HepG2 (cell line): ENCODE results near the gene AP2B1. TPM values are rescaled to one million over a fixed set of nuclear protein-coding genes. Genes with fewer than 3 reads are reported as not detected.

Source experiments
- ATAC-seq: fragments of 200-7000 bp; cut with Tn5 transposase; 3 replicates; pipeline ENCODE4 v1.9.1; 2020; ENCODE audit warnings: mild to moderate bottlenecking, moderate library complexity
- BruUV-seq: library from RNA; stranded (reverse); fragments of 400-500 nt; replicated peaks from 2 replicates; lab custom pipeline; 2021; lab: Mats Ljungman, UMichigan
- CTCF ChIA-PET: fragments of 300-600 bp; formaldehyde crosslinking; extraction: SDS; loops from one replicate; lab custom pipeline; 2021; ENCODE audit warnings: low total read pairs, inconsistent platforms, low intra/inter-chr PET ratio; lab: Yijun Ruan, JAX
- POLR2A ChIA-PET: fragments of 350-600 bp; sonication (Branson Sonifier 250); formaldehyde crosslinking; loops from one replicate; lab custom pipeline; 2020; ENCODE audit warnings: antibody characterized with exemption, inconsistent platforms; lab: Yijun Ruan, JAX
- DNase-seq: peaks from one replicate; pipeline ENCODE4 v3.0.0-alpha.2; 2015; ENCODE audit warnings: low spot score
- FAIRE-seq: peaks from 3 replicates; lab custom pipeline; 2011; peaks lifted over from hg19 to GRCh38; lab: Jason Lieb, UNC
- H2AFZ ChIP-seq: one replicate; pipeline ENCODE4 v1.6.1; 2011; ENCODE audit warnings: low read length, inconsistent platforms
- H3K27ac ChIP-seq: fragments of 300-600 bp; 3 replicates; pipeline ENCODE4 v1.8.0; 2011; ENCODE audit warnings: mixed run types, mild to moderate bottlenecking, mixed read lengths, low read length, inconsistent platforms; ENCODE audit not compliant: insufficient read depth; ENCODE audit errors: extremely low read length
- H3K27me3 ChIP-seq, 2 experiments: fragments of 200-600 bp in 1 of 2; 2 replicates in 1 of 2; 3 replicates in 1 of 2; pipeline versions ENCODE4 v1.6.0 to v1.8.0; 2011; ENCODE audit warnings: low read length in 2 of 2, mild to moderate bottlenecking in 2 of 2, moderate library complexity in 2 of 2, inconsistent platforms in 1 of 2; ENCODE audit not compliant: insufficient read depth in 2 of 2, control insufficient read depth in 1 of 2
- H3K36me3 ChIP-seq, 2 experiments: fragments of 200-600 bp in 1 of 2; replicated peaks in 1 of 2; 2 replicates in 1 of 2; 3 replicates in 1 of 2; pipeline versions ENCODE4 v1.5.1 to v1.8.0; 2011; ENCODE audit warnings: low read length in 2 of 2, inconsistent platforms in 1 of 2; ENCODE audit not compliant: insufficient read depth in 2 of 2, control insufficient read depth in 1 of 2
- H3K4me1 ChIP-seq: 2 replicates; pipeline ENCODE4 v1.5.1; 2012; ENCODE audit warnings: low read length, inconsistent platforms; ENCODE audit not compliant: insufficient read depth
- H3K4me2 ChIP-seq: 2 replicates; pipeline ENCODE4 v1.6.0; 2011; ENCODE audit warnings: low read depth, low read length, inconsistent platforms
- H3K4me3 ChIP-seq, 3 experiments: fragments of 200-600 bp in 1 of 3; sonication (generic), shearing (Covaris generic) in 1 of 3; replicated peaks in 1 of 3; 2 replicates each; pipeline ENCODE4 v1.5.1; 2011 to 2016; ENCODE audit warnings: low read length in 3 of 3, inconsistent platforms in 2 of 3, low read depth in 2 of 3, mild to moderate bottlenecking in 2 of 3, control low read depth in 1 of 3, mixed read lengths in 1 of 3; ENCODE audit not compliant: insufficient read depth in 1 of 3
- H3K79me2 ChIP-seq: one replicate; pipeline ENCODE4 v1.6.1; 2011; ENCODE audit warnings: low read length, inconsistent platforms; ENCODE audit not compliant: insufficient read depth
- H3K9ac ChIP-seq: 2 replicates; pipeline ENCODE4 v1.6.0; 2011; ENCODE audit warnings: mild to moderate bottlenecking, low read depth, low read length, inconsistent platforms; ENCODE audit not compliant: insufficient read depth
- H3K9me3 ChIP-seq: 2 replicates; pipeline ENCODE4 v1.5.1; 2012; ENCODE audit warnings: mild to moderate bottlenecking, low read length
- H4K20me1 ChIP-seq: 2 replicates; pipeline ENCODE4 v1.6.0; 2011; ENCODE audit warnings: inconsistent platforms, mild to moderate bottlenecking, low read length, moderate library complexity; ENCODE audit not compliant: insufficient read depth
- ATM ChIP-seq: fragments of 450-650 bp; IDR thresholded peaks from 2 replicates; pipeline ENCODE4 v1.7.1; 2017; ENCODE audit warnings: mild to moderate bottlenecking, borderline replicate concordance
- CBFB ChIP-seq: sonication (generic); formaldehyde crosslinking; IDR thresholded peaks from 2 replicates; pipeline ENCODE4 v1.4.0; 2020; ENCODE audit warnings: missing genetic modification reagents
- CC2D1A ChIP-seq: sonication (generic); formaldehyde crosslinking; IDR thresholded peaks from 2 replicates; pipeline ENCODE4 v1.8.1; 2023; ENCODE audit warnings: mild to moderate bottlenecking, missing genetic modification reagents
- FUBP1 ChIP-seq: sonication (generic); formaldehyde crosslinking; IDR thresholded peaks from 2 replicates; pipeline ENCODE4 v1.5.1; 2020; ENCODE audit warnings: missing genetic modification reagents, mild to moderate bottlenecking, borderline replicate concordance
- HMGXB4 ChIP-seq, 2 experiments: sonication (generic) in 1 of 2; formaldehyde crosslinking in 1 of 2; IDR thresholded peaks; 2 replicates each; pipeline versions ENCODE4 v1.4.0 to v1.6.1; 2018 to 2020; ENCODE audit warnings: missing genetic modification reagents in 2 of 2, borderline replicate concordance in 1 of 2, low read depth in 1 of 2, mild to moderate bottlenecking in 1 of 2, missing biosample characterization in 1 of 2
- MEF2D ChIP-seq: sonication (generic); formaldehyde crosslinking; IDR thresholded peaks from 2 replicates; pipeline ENCODE4 v1.5.1; 2020; ENCODE audit warnings: mild to moderate bottlenecking, missing genetic modification reagents
- MTERF4 ChIP-seq: sonication (generic); formaldehyde crosslinking; IDR thresholded peaks from 2 replicates; pipeline ENCODE4 v1.8.0; 2023; ENCODE audit warnings: mild to moderate bottlenecking, missing genetic modification reagents
- PHF21A ChIP-seq: sonication (generic); formaldehyde crosslinking; IDR thresholded peaks from 2 replicates; pipeline ENCODE4 v1.5.0; 2020; ENCODE audit warnings: mild to moderate bottlenecking, missing genetic modification reagents
- RELA ChIP-seq: sonication (generic); formaldehyde crosslinking; IDR thresholded peaks from 2 replicates; pipeline ENCODE4 v1.4.0; 2020; ENCODE audit warnings: missing genetic modification reagents
- TCF7L2 ChIP-seq: IDR thresholded peaks from 2 replicates; pipeline ENCODE4 v1.6.1; 2011; ENCODE audit warnings: mild to moderate bottlenecking, low read depth, low read length, moderate library complexity
- TEAD2 ChIP-seq: sonication (generic); formaldehyde crosslinking; IDR thresholded peaks from 2 replicates; pipeline ENCODE4 v1.9.0; 2021; ENCODE audit warnings: missing genetic modification reagents
- TEF ChIP-seq: sonication (generic); formaldehyde crosslinking; IDR thresholded peaks from 2 replicates; pipeline ENCODE4 v1.5.0; 2020; ENCODE audit warnings: missing genetic modification reagents
- ZBTB25 ChIP-seq: IDR thresholded peaks from 2 replicates; pipeline ENCODE4 v1.6.1; 2018; ENCODE audit warnings: missing genetic modification reagents
- ZFAT ChIP-seq: sonication (generic); formaldehyde crosslinking; conservative IDR thresholded peaks from 2 replicates; pipeline ENCODE4 v1.8.1; 2023; ENCODE audit warnings: missing genetic modification reagents, inconsistent platforms
- ZNF232 ChIP-seq: sonication (generic); formaldehyde crosslinking; IDR thresholded peaks from 2 replicates; pipeline ENCODE4 v1.4.0; 2020; ENCODE audit warnings: missing genetic modification reagents, borderline replicate concordance
- ZNF619 ChIP-seq: sonication (generic); formaldehyde crosslinking; IDR thresholded peaks from 2 replicates; pipeline ENCODE4 v1.4.0; 2020; ENCODE audit warnings: mild to moderate bottlenecking, missing genetic modification reagents
- WGBS: methylation state at CpG from one replicate; pipeline ENCODE4 v1.1.6; 2017; ENCODE audit warnings: low lambda C conversion rate; 5-methylcytosine and 5-hydroxymethylcytosine counted together
- in situ Hi-C: cut with HindIII; loops from 2 replicates; pipeline ENCODE4 v1.10.0; 2017; ENCODE audit warnings: low pct_unique_long_range_greater_than_20kb; ENCODE audit not compliant: extremely low pct_ligation_motif_present
- intact Hi-C: fragments of 100-400 bp; cut with micrococcal nuclease; formaldehyde crosslinking; loops from one replicate; pipeline ENCODE4 v1.10.0; 2022; ENCODE audit not compliant: unreplicated experiment
- polyA plus RNA-seq, 8 experiments: library from polyadenylated mRNA; depleted of rRNA in 3 of 8; stranded (reverse) in 7 of 8; unstranded in 1 of 8; fragments of >200 nt; fragmentation: Illumina TruSeq in 4 of 8; extraction: Trizol in 4 of 8; gene quantifications; 2 replicates each; pipeline versions ENCODE4 v1.2.1 to v1.2.3, GENCODE V29; 2011 to 2016; ENCODE audit warnings: low read depth in 4 of 8, missing spikeins in 1 of 8, mixed read lengths in 1 of 8; ENCODE audit not compliant: insufficient read depth in 1 of 8
- total RNA-seq, 5 experiments: library from RNA; depleted of rRNA; stranded (reverse); fragments of >200 nt; fragmentation: Illumina TruSeq; extraction: Trizol; gene quantifications; 2 replicates each; pipeline ENCODE4 v1.2.3, GENCODE V29; 2016; ENCODE audit warnings: low read depth in 1 of 5

Gene AP2B1
- total and polyA plus RNA-seq, 2 of the 13 experiments (the other 11 are each of a cell fraction or from before 2014, with no cell fraction given), result 23.8 to 71.3 TPM

- Histone ChIP-seq H3K36me3 (peaks cover 7 to 23% of the 10 kb centered on the region in 2 experiments; a peak in 4 of 5 replicates), H3K4me1 (peaks cover 41% of the 10 kb centered on the region), H2AFZ (no peak overlapping the region), H3K4me3 (no peak overlapping the region), H4K20me1 (no peaks in the 10 kb centered on the region), H3K9ac (no peak overlapping the region), H3K27ac (no peak overlapping the region), H3K27me3 (no peaks in the 10 kb centered on the region), H3K79me2 (peaks cover 2% of the 10 kb centered on the region), H3K4me2 (no peak overlapping the region), H3K9me3 (no peaks in the 10 kb centered on the region)
- no peak for TF ChIP-seq RELA
- no peak for TF ChIP-seq ZBTB25
- TF ChIP-seq ZNF232, result no peak
- no peak for TF ChIP-seq CC2D1A (CRISPR knock-in tag)
- no peak for TF ChIP-seq ZFAT (CRISPR knock-in tag)
- no peak for TF ChIP-seq CBFB (CRISPR knock-in tag)
- no peak for TF ChIP-seq MTERF4 (CRISPR knock-in tag)
- no peak for TF ChIP-seq PHF21A (CRISPR knock-in tag)
- TF ChIP-seq ATM, result no peak
- TF ChIP-seq FUBP1, result no peak
- TF ChIP-seq TEF (CRISPR knock-in tag), result no peak
- no peak for TF ChIP-seq HMGXB4 (CRISPR knock-in tag; IDR thresholded peaks at IDR 0.05; ENCODE audit: borderline replicate concordance in 1 of 2, low read depth in 1 of 2)
- TF ChIP-seq TEAD2 (CRISPR knock-in tag), result no peak
- TF ChIP-seq ZNF619 (CRISPR knock-in tag), result no peak
- no peak for TF ChIP-seq TCF7L2
- TF ChIP-seq MEF2D, result no peak
- FAIRE-seq (no peak), ATAC-seq (no peak), DNase-seq (no peak)
- POLR2A ChIA-PET, result no interaction called here
- 97% methylated on average over 3 of the region's 3 CpGs for WGBS
- intact Hi-C loops (no loop called here), in situ Hi-C loops (loop anchor here (25.0 kb wide), 1 partner anchor 416 kb away; no protein-coding TSS in a partner anchor)
- BruUV-seq, result no TSS peak
- CTCF ChIA-PET, result no interaction called here
Observed at GRCh38 chr17:35728551-35728950, 141.4 kb downstream of the AP2B1 start.
